H9 (cell line): ENCODE measurements around the gene NHLRC4. TPM values are rescaled to one million over a fixed set of nuclear protein-coding genes. Genes with fewer than 3 reads are reported as not detected.

Source experiments
- DNase-seq: peaks from one replicate; pipeline ENCODE4 v3.0.0-alpha.2; 2017
- H2AFZ ChIP-seq: one replicate; pipeline ENCODE4 v1.6.1; 2013; ENCODE audit warnings: mild to moderate bottlenecking, low read length, control low read depth, moderate library complexity
- H2AK5ac ChIP-seq: 2 replicates; pipeline ENCODE4 v1.6.1; 2013; ENCODE audit warnings: low read length, control low read depth, mixed read lengths; ENCODE audit not compliant: insufficient read length
- H2BK120ac ChIP-seq: one replicate; pipeline ENCODE4 v1.6.1; 2013; ENCODE audit warnings: low read depth, mild to moderate bottlenecking, low read length, control low read depth, inconsistent platforms; ENCODE audit not compliant: poor library complexity, severe bottlenecking
- H2BK12ac ChIP-seq: 2 replicates; pipeline ENCODE4 v1.6.1; 2013; ENCODE audit warnings: low read length, control low read depth, mixed read lengths, low read depth; ENCODE audit not compliant: insufficient read length
- H2BK15ac ChIP-seq: 2 replicates; pipeline ENCODE4 v1.6.1; 2013; ENCODE audit warnings: low read depth, low read length, control low read depth
- H2BK20ac ChIP-seq: one replicate; pipeline ENCODE4 v1.6.1; 2013; ENCODE audit warnings: low read depth, mild to moderate bottlenecking, low read length, control low read depth, inconsistent platforms; ENCODE audit not compliant: poor library complexity, severe bottlenecking
- H2BK5ac ChIP-seq: 2 replicates; pipeline ENCODE4 v1.6.1; 2013; ENCODE audit warnings: low read length, control low read depth, mixed read lengths; ENCODE audit not compliant: insufficient read length
- H3K14ac ChIP-seq: 2 replicates; pipeline ENCODE4 v1.6.1; 2013; ENCODE audit warnings: low read length, control low read depth; ENCODE audit not compliant: insufficient read depth
- H3K18ac ChIP-seq: 2 replicates; pipeline ENCODE4 v1.6.1; 2013; ENCODE audit warnings: low read depth, mild to moderate bottlenecking, mixed read lengths, low read length, control low read depth; ENCODE audit not compliant: insufficient read length
- H3K23ac ChIP-seq: 2 replicates; pipeline ENCODE4 v1.6.1; 2013; ENCODE audit warnings: low read length, control low read depth, mixed read lengths, low read depth; ENCODE audit not compliant: insufficient read length
- H3K23me2 ChIP-seq: 2 replicates; pipeline ENCODE4 v1.6.1; 2013; ENCODE audit warnings: low read depth, mild to moderate bottlenecking, mixed read lengths, low read length, control low read depth; ENCODE audit not compliant: insufficient read length, poor library complexity, severe bottlenecking
- H3K27ac ChIP-seq: 2 replicates; pipeline ENCODE4 v1.5.1; 2013; ENCODE audit warnings: low read length, control low read depth, mixed read lengths, low read depth; ENCODE audit not compliant: insufficient read length
- H3K27me3 ChIP-seq: 2 replicates; pipeline ENCODE4 v1.6.1; 2013; ENCODE audit warnings: low read length, control low read depth, inconsistent platforms; ENCODE audit not compliant: insufficient read depth
- H3K4ac ChIP-seq: 2 replicates; pipeline ENCODE4 v1.6.1; 2013; ENCODE audit warnings: low read depth, mild to moderate bottlenecking, control low read depth, inconsistent platforms, low read length, moderate library complexity
- H3K4me1 ChIP-seq: 2 replicates; pipeline ENCODE4 v1.6.1; 2013; ENCODE audit warnings: low read length, control low read depth, inconsistent platforms; ENCODE audit not compliant: insufficient read depth
- H3K4me2 ChIP-seq: 2 replicates; pipeline ENCODE4 v1.6.1; 2013; ENCODE audit warnings: low read length, control low read depth, mixed read lengths; ENCODE audit not compliant: insufficient read length, insufficient read depth
- H3K56ac ChIP-seq: 2 replicates; pipeline ENCODE4 v1.6.1; 2013; ENCODE audit warnings: low read depth, mild to moderate bottlenecking, mixed read lengths, low read length, control low read depth; ENCODE audit not compliant: insufficient read length
- H3K79me1 ChIP-seq: 2 replicates; pipeline ENCODE4 v1.6.1; 2013; ENCODE audit warnings: low read depth, mild to moderate bottlenecking, moderate library complexity, low read length, control low read depth, inconsistent platforms; ENCODE audit not compliant: insufficient read depth, poor library complexity, severe bottlenecking
- H3K79me2 ChIP-seq: 2 replicates; pipeline ENCODE4 v1.6.1; 2013; ENCODE audit warnings: low read length, control low read depth, inconsistent platforms; ENCODE audit not compliant: insufficient read depth
- H3K9ac ChIP-seq: 2 replicates; pipeline ENCODE4 v1.6.1; 2013; ENCODE audit warnings: low read length, control low read depth, mixed read lengths; ENCODE audit not compliant: insufficient read length; ENCODE audit errors: extremely low read depth
- H3K9me3 ChIP-seq: one replicate; pipeline ENCODE4 v1.6.1; 2013; ENCODE audit warnings: low read depth, low read length, inconsistent platforms; ENCODE audit not compliant: control insufficient read depth
- H3T11ph ChIP-seq: one replicate; pipeline ENCODE4 v1.6.1; 2013; ENCODE audit warnings: mild to moderate bottlenecking, low read length, control low read depth, inconsistent platforms
- H4K20me1 ChIP-seq: one replicate; pipeline ENCODE4 v1.6.1; 2013; ENCODE audit not compliant: control insufficient read depth, insufficient read length, insufficient read depth
- H4K5ac ChIP-seq: 2 replicates; pipeline ENCODE4 v1.6.1; 2013; ENCODE audit warnings: low read depth, mild to moderate bottlenecking, mixed read lengths, low read length, control low read depth; ENCODE audit not compliant: insufficient read length
- H4K8ac ChIP-seq: replicated peaks from 2 replicates; pipeline ENCODE4 v1.6.1; 2013; ENCODE audit warnings: low read length, control low read depth, mixed read lengths, low read depth; ENCODE audit not compliant: insufficient read length
- H4K91ac ChIP-seq: 2 replicates; pipeline ENCODE4 v1.6.1; 2013; ENCODE audit warnings: low read depth, mild to moderate bottlenecking, moderate library complexity, mixed read lengths, low read length, control low read depth; ENCODE audit not compliant: insufficient read length
- H3K27ac Mint-ChIP-seq, 3 experiments: 2 replicates in 2 of 3; 3 replicates in 1 of 3; pipeline ENCODE4 v1.8.0; 2020 to 2021; ENCODE audit warnings: mixed read lengths in 3 of 3, mild to moderate bottlenecking in 1 of 3, moderate library complexity in 1 of 3
- H3K27me3 Mint-ChIP-seq: 2 replicates; pipeline ENCODE4 v1.8.0; 2021; ENCODE audit warnings: low read depth, mild to moderate bottlenecking, moderate library complexity, mixed read lengths
- H3K36me3 Mint-ChIP-seq, 3 experiments: 2 replicates in 2 of 3; 3 replicates in 1 of 3; pipeline ENCODE4 v1.8.0; 2020 to 2021; ENCODE audit warnings: low read depth in 3 of 3, mixed read lengths in 3 of 3; ENCODE audit not compliant: insufficient read depth in 1 of 3
- H3K4me1 Mint-ChIP-seq, 2 experiments: 2 replicates each; pipeline ENCODE4 v1.8.0; 2020; ENCODE audit warnings: mixed read lengths in 2 of 2
- H3K4me3 Mint-ChIP-seq, 2 experiments: 2 replicates in 1 of 2; 3 replicates in 1 of 2; pipeline ENCODE4 v1.8.0; 2020 to 2021; ENCODE audit warnings: mild to moderate bottlenecking in 2 of 2, mixed read lengths in 2 of 2, moderate library complexity in 1 of 2
- H3K9me3 Mint-ChIP-seq, 2 experiments: 2 replicates in 1 of 2; 3 replicates in 1 of 2; pipeline ENCODE4 v1.8.0; 2020; ENCODE audit warnings: mild to moderate bottlenecking in 2 of 2, mixed read lengths in 2 of 2, moderate library complexity in 1 of 2
- CTCF ChIP-seq: fragments of 200-600 bp; sonication (generic); conservative IDR thresholded peaks from 3 replicates; pipeline ENCODE4 v1.8.0; 2021; ENCODE audit warnings: antibody characterized with exemption, mild to moderate bottlenecking
- WGBS: extraction: QIAGEN DNeasy Blood & Tissue Kit; methylation state at CpG from one replicate; pipeline ENCODE4 v1.1.7; 2013; ENCODE audit warnings: missing lambda C conversion rate, low lambda C conversion rate, mixed read lengths; ENCODE audit not compliant: insufficient read length; ENCODE audit errors: extremely low coverage; 5-methylcytosine and 5-hydroxymethylcytosine counted together
- total RNA-seq: library from RNA; stranded (reverse); gene quantifications from 2 replicates; pipeline ENCODE4 v1.2.1, GENCODE V29; 2021

Gene NHLRC4
- total RNA-seq, 1 experiment from 2014 or later: 0.42 TPM

GRCh38 chr16:568401-569258, 1.8 kb downstream of the NHLRC4 start:
- no peak for DNase-seq
- Histone ChIP-seq H2AFZ (no peak overlapping the region), H3K4ac (no peak overlapping the region), H3K23ac (no peak overlapping the region), H2BK20ac (no peak overlapping the region), H3K79me2 (no peaks in the 10 kb centered on the region; the same call in 1 of the 2 replicates), H3K23me2 (peaks cover 5% of the 10 kb centered on the region), H3T11ph (no peak overlapping the region), H2BK120ac (no peak overlapping the region), H4K91ac (no peak overlapping the region), H3K14ac (no peak overlapping the region), H2BK5ac (no peak overlapping the region), H4K5ac (no peak overlapping the region), H4K20me1 (no peaks in the 10 kb centered on the region), H3K9ac (no peak overlapping the region), H3K4me1 (no peaks in the 10 kb centered on the region), H3K56ac (no peak overlapping the region), H2BK12ac (no peak overlapping the region), H3K27me3 (no peaks in the 10 kb centered on the region), H2AK5ac (no peak overlapping the region), H4K8ac (no peak overlapping the region), H3K18ac (no peak overlapping the region), H3K4me2 (peak overlapping the region; percentile 29), H3K79me1 (no peaks in the 10 kb centered on the region), H3K27ac (no peak overlapping the region), H2BK15ac (no peak overlapping the region), H3K9me3 (no peaks in the 10 kb centered on the region)
- H3K4me1 Mint-ChIP-seq: peaks cover 13 to 36% of the 10 kb centered on the region in 2 experiments
- peak overlapping the region in 2 of 3 experiments; percentile 39 to 96; a peak in 2 of 7 replicates for H3K27ac Mint-ChIP-seq
- no CpG with 5 or more reads among the region's 11 CpGs for WGBS
- no peak for TF ChIP-seq CTCF
- H3K36me3 Mint-ChIP-seq: peaks cover 0 to 2% (median 0%) of the 10 kb centered on the region in 3 experiments; a peak in 2 of 7 replicates
- peak overlapping the region; percentile 76 to 89 for H3K4me3 Mint-ChIP-seq
- peaks cover 1% of the 10 kb centered on the region; the same call in 1 of the 2 replicates for H3K27me3 Mint-ChIP-seq
- H3K9me3 Mint-ChIP-seq: no peaks in the 10 kb centered on the region
